22Rv1 (cell line): ENCODE data around the gene AOPEP.

Source experiments
- ZFX ChIP-seq: fragments of 450-650 bp; IDR thresholded peaks from 2 replicates; pipeline ENCODE4 v1.6.1; 2017; ENCODE audit warnings: antibody characterized with exemption, borderline replicate concordance
- TF ChIP-seq, protein P1 (sequence below): fragments of 450-650 bp; IDR thresholded peaks from 2 replicates; pipeline ENCODE4 v1.5.1; 2017; ENCODE audit warnings: mild to moderate bottlenecking

DNA sequence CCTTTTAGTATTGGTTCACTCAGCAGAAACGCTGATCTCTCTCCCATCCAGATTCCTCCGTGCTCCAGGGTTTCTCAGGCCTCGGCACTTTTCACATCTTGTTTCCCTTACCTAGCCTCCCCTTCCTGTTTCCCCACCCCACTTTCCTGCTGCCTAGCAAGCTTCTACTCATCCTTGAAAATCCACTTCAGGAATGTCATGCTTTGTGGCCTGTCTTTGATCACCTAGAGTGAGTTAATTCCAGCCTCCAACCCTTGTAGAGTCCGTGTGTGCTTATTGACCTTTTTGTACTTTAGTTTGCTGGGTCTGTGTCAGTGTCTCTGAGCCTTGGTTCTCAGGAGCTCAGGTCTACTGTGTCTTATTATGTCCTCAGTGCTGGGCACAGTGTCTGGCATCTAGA, 116.6 kb downstream of the AOPEP start:
- TF ChIP-seq, protein P1, sequence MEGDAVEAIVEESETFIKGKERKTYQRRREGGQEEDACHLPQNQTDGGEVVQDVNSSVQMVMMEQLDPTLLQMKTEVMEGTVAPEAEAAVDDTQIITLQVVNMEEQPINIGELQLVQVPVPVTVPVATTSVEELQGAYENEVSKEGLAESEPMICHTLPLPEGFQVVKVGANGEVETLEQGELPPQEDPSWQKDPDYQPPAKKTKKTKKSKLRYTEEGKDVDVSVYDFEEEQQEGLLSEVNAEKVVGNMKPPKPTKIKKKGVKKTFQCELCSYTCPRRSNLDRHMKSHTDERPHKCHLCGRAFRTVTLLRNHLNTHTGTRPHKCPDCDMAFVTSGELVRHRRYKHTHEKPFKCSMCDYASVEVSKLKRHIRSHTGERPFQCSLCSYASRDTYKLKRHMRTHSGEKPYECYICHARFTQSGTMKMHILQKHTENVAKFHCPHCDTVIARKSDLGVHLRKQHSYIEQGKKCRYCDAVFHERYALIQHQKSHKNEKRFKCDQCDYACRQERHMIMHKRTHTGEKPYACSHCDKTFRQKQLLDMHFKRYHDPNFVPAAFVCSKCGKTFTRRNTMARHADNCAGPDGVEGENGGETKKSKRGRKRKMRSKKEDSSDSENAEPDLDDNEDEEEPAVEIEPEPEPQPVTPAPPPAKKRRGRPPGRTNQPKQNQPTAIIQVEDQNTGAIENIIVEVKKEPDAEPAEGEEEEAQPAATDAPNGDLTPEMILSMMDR = no peak
- TF ChIP-seq ZFX = no peak
